ENCODE data around the gene TUT7. TPM values are rescaled to one million over a fixed set of nuclear protein-coding genes. Genes with fewer than 3 reads are reported as not detected.

TUT7 gene
- polyA plus RNA-seq, 1 donor from 2014 or later = 21.0 TPM

- Histone ChIP-seq H2AFZ (ENCODE audit: low read depth, low read length) (no peak overlapping the region), H3K36me3 (ENCODE audit: insufficient read depth, low read length) (peaks cover 20% of the 10 kb centered on the region), H4K20me1 (ENCODE audit: insufficient read depth) (no peaks in the 10 kb centered on the region), H3K4me2 (ENCODE audit: low read length) (no peak overlapping the region), H3K9me3 (ENCODE audit: low read length) (no peaks in the 10 kb centered on the region), H3K9me2 (ENCODE audit: insufficient read depth, low read length) (no peaks in the 10 kb centered on the region), H3K27ac (ENCODE audit: low read length) (no peak overlapping the region), H3K79me2 (replicated peaks; ENCODE audit: insufficient read depth, low read length) (no peaks in the 10 kb centered on the region), H3K9ac (ENCODE audit: low read length) (no peak overlapping the region), H3K4me3 (ENCODE audit: low read length) (no peak overlapping the region), H3K27me3 (ENCODE audit: insufficient read depth, low read depth, low read length) (no peaks in the 10 kb centered on the region), H3F3A (ENCODE audit: insufficient read depth, low read length, poor library complexity, severe bottlenecking) (no peaks in the 10 kb centered on the region)
- TF ChIP-seq, protein P1, sequence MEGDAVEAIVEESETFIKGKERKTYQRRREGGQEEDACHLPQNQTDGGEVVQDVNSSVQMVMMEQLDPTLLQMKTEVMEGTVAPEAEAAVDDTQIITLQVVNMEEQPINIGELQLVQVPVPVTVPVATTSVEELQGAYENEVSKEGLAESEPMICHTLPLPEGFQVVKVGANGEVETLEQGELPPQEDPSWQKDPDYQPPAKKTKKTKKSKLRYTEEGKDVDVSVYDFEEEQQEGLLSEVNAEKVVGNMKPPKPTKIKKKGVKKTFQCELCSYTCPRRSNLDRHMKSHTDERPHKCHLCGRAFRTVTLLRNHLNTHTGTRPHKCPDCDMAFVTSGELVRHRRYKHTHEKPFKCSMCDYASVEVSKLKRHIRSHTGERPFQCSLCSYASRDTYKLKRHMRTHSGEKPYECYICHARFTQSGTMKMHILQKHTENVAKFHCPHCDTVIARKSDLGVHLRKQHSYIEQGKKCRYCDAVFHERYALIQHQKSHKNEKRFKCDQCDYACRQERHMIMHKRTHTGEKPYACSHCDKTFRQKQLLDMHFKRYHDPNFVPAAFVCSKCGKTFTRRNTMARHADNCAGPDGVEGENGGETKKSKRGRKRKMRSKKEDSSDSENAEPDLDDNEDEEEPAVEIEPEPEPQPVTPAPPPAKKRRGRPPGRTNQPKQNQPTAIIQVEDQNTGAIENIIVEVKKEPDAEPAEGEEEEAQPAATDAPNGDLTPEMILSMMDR (IDR thresholded peaks at IDR 0.05; ENCODE audit: poor library complexity, severe bottlenecking) = no peak
- TF ChIP-seq, protein P2, sequence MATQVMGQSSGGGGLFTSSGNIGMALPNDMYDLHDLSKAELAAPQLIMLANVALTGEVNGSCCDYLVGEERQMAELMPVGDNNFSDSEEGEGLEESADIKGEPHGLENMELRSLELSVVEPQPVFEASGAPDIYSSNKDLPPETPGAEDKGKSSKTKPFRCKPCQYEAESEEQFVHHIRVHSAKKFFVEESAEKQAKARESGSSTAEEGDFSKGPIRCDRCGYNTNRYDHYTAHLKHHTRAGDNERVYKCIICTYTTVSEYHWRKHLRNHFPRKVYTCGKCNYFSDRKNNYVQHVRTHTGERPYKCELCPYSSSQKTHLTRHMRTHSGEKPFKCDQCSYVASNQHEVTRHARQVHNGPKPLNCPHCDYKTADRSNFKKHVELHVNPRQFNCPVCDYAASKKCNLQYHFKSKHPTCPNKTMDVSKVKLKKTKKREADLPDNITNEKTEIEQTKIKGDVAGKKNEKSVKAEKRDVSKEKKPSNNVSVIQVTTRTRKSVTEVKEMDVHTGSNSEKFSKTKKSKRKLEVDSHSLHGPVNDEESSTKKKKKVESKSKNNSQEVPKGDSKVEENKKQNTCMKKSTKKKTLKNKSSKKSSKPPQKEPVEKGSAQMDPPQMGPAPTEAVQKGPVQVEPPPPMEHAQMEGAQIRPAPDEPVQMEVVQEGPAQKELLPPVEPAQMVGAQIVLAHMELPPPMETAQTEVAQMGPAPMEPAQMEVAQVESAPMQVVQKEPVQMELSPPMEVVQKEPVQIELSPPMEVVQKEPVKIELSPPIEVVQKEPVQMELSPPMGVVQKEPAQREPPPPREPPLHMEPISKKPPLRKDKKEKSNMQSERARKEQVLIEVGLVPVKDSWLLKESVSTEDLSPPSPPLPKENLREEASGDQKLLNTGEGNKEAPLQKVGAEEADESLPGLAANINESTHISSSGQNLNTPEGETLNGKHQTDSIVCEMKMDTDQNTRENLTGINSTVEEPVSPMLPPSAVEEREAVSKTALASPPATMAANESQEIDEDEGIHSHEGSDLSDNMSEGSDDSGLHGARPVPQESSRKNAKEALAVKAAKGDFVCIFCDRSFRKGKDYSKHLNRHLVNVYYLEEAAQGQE (IDR thresholded peaks at IDR 0.05; ENCODE audit: borderline replicate concordance) = no peak
- TF ChIP-seq TAF1 (IDR thresholded peaks at IDR 0.05; ENCODE audit: low read depth) = no peak
- TF ChIP-seq RAD21 (conservative IDR thresholded peaks at IDR 0.05) = no peak
- TF ChIP-seq POLR2AphosphoS5 (IDR thresholded peaks at IDR 0.05) = no peak
These were observed 11.9 kb downstream of the TUT7 start for GRCh38 chr9:86342269-86342668.

GRCh38 chr9:86341007-86341491, 13.2 kb downstream of the TUT7 start:
- Histone ChIP-seq H3K4me3 (ENCODE audit: low read length) (no peak overlapping the region), H3K36me3 (ENCODE audit: insufficient read depth, low read length) (peaks cover 31% of the 10 kb centered on the region), H3K9me2 (ENCODE audit: insufficient read depth, low read length) (no peaks in the 10 kb centered on the region), H3K79me2 (replicated peaks; ENCODE audit: insufficient read depth, low read length) (no peaks in the 10 kb centered on the region), H3K27me3 (ENCODE audit: insufficient read depth, low read depth, low read length) (no peaks in the 10 kb centered on the region), H2AFZ (ENCODE audit: low read depth, low read length) (no peak overlapping the region), H4K20me1 (ENCODE audit: insufficient read depth) (no peaks in the 10 kb centered on the region), H3K27ac (ENCODE audit: low read length) (no peak overlapping the region), H3K9me3 (ENCODE audit: low read length) (no peaks in the 10 kb centered on the region), H3F3A (ENCODE audit: insufficient read depth, low read length, poor library complexity, severe bottlenecking) (no peaks in the 10 kb centered on the region), H3K9ac (ENCODE audit: low read length) (no peak overlapping the region), H3K4me2 (ENCODE audit: low read length) (no peak overlapping the region)
- TF ChIP-seq TAF1 (IDR thresholded peaks at IDR 0.05; ENCODE audit: low read depth) (no peak), EP300 (conservative IDR thresholded peaks at IDR 0.05; ENCODE audit: poor library complexity, severe bottlenecking) (no peak), EZH2 (IDR thresholded peaks at IDR 0.05; ENCODE audit: borderline replicate concordance, insufficient read depth, low read length, poor library complexity, severe bottlenecking) (no peak), MXI1 (conservative IDR thresholded peaks at IDR 0.05; ENCODE audit: poor library complexity, severe bottlenecking) (no peak), POLR2AphosphoS5 (IDR thresholded peaks at IDR 0.05) (no peak), RAD21 (conservative IDR thresholded peaks at IDR 0.05) (no peak), SMC3 (conservative IDR thresholded peaks at IDR 0.05; ENCODE audit: poor library complexity) (no peak)
- TF ChIP-seq, protein P1 (IDR thresholded peaks at IDR 0.05; ENCODE audit: poor library complexity, severe bottlenecking) = no peak
- TF ChIP-seq, protein P2 (IDR thresholded peaks at IDR 0.05; ENCODE audit: borderline replicate concordance) = no peak
